T-helper 17 cell (primary cell): Measurements from ENCODE around the gene TRMT2A. TPM values are rescaled to one million over a fixed set of nuclear protein-coding genes. Genes with fewer than 3 reads are reported as not detected.

ENCODE experiments used
- ATAC-seq: fragments of 150-1000 bp; cut with Tn5 transposase; 2 replicates; pipeline ENCODE4 v1.10.0; 2021; ENCODE audit warnings: mild to moderate bottlenecking, moderate library complexity
- DNase-seq, 3 donors: peaks; one replicate each; pipeline versions ENCODE4 v3.0.0 to v3.0.0-alpha.2; 2020 to 2021
- H3K9me3 ChIP-seq: one replicate; pipeline ENCODE4 v1.7.0; 2013; ENCODE audit warnings: low read length, mild to moderate bottlenecking; ENCODE audit not compliant: control insufficient read depth, poor library complexity, severe bottlenecking
- H3K27ac Mint-ChIP-seq: one replicate; pipeline ENCODE4 v1.8.0; 2022; ENCODE audit warnings: mild to moderate bottlenecking, moderate library complexity, mixed read lengths
- H3K27me3 Mint-ChIP-seq: one replicate; pipeline ENCODE4 v1.8.0; 2022; ENCODE audit warnings: mixed read lengths
- H3K36me3 Mint-ChIP-seq: one replicate; pipeline ENCODE4 v1.8.0; 2022; ENCODE audit warnings: low read depth, mixed read lengths
- H3K4me1 Mint-ChIP-seq: one replicate; pipeline ENCODE4 v1.8.0; 2022; ENCODE audit warnings: mild to moderate bottlenecking, mixed read lengths
- H3K4me3 Mint-ChIP-seq: one replicate; pipeline ENCODE4 v1.8.0; 2022; ENCODE audit warnings: mild to moderate bottlenecking, moderate library complexity, mixed read lengths
- total RNA-seq, 4 donors: library from RNA in 2 of 4; stranded (reverse) in 2 of 4; gene quantifications; one replicate each; pipeline ENCODE4 v1.2.3 and lab custom pipeline; 2022 to 2026

The TRMT2A gene
- total RNA-seq, 2 donors from 2014 or later: 77.1 to 85.5 TPM

DNA sequence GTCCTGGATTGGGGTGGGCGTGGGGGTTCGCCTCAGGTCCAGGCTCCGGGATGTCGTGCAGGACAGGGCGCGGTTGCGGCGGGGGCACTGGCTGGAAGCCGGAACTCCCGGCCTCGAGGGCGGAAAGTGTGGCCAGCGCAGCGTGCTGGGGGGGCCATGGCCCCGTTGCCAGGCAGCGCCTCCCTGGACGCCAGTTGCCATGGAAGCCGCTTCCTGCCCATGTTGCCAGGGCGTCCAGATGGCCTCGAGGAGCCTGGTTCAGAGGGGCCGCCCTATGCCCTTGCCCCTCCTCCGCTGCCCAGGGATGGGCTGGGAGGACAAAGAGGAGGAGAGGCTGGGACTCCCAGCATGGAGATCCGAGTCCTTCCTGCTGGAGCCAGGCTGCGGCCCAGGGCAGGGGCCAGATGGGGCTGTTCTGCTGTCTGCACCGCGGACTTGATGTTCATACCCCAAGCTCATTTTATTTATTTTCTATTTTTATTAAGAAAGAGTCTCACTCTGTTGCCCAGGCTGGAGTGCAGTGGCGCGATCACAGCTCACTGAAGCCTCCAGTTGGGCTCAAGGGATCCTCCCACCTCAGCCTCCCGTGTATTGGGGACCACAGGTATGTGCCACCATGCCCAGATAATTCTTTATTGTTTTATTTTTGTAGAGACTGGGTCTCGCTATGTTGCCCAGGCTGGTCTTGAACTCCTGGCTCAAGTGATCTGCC lies 38.5 kb upstream of the TRMT2A start:
- H3K4me1 Mint-ChIP-seq: peaks cover 4% of the 10 kb centered on the region
- H3K27me3 Mint-ChIP-seq: no peaks in the 10 kb centered on the region
- H3K27ac Mint-ChIP-seq: no peak overlapping the region
- no peaks in the 10 kb centered on the region for H3K9me3 ChIP-seq
- ATAC-seq: no peak
- no peak overlapping the region for H3K4me3 Mint-ChIP-seq
- no peaks in the 10 kb centered on the region for H3K36me3 Mint-ChIP-seq
- no peak for DNase-seq

DNA sequence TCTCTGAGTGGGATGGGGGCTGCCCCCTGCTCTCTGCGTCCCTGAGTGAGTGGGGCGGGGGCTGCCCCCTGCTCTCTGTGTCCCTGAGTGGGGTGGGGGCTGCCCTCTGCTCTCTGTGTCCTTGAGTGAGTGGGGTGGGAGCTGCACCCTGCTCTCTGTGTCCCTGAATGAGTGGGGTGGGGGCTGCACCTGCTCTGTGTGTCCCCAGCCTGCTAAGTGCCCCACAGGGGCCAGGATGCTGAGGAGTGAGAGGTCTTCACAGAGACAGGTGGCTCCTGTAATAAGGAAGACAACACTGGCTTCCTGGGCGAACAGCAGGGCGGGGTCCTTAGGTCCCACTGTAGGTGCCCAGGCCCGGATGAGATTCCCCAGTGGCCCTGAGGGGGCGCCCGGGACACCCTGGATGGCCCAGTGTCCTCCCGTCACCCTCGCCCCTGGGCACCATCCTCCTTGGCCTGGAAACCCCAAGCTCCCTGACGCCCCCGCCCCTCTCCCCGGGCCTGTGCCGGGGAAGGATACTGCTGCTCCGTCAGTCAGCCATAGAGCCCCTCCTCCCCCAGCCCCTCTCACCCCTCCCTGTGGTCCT lies 37.7 kb upstream of the TRMT2A start:
- Mint-ChIP-seq H3K27ac (no peak overlapping the region), H3K27me3 (no peaks in the 10 kb centered on the region), H3K36me3 (no peaks in the 10 kb centered on the region), H3K4me1 (peaks cover 4% of the 10 kb centered on the region), H3K4me3 (peak overlapping the region; percentile 31)
- no peaks in the 10 kb centered on the region for H3K9me3 ChIP-seq
- DNase-seq (no peak), ATAC-seq (no peak)

DNA sequence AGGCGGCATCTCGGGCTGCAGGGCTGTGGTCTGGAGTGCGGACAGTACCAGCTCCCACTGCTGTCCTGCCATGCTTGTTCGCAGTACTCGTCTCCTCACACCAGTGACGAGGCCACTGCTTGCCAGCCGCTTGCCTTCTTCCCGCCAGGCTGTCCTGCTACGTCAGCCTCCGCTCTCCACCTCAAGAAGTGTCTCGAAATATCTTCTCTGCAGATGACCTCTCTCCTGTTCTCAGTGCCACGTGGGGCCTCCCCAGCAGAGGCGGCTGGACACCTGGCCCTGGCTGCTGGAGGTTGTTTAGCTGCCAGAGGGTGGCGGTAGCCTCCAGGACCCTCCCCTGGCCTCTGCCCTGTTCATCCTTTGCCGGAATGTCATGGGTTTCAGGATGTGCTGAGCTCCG lies 36.9 kb upstream of the TRMT2A start:
- H3K27ac Mint-ChIP-seq: peak overlapping the region; percentile 49
- no peak overlapping the region for H3K4me3 Mint-ChIP-seq
- ATAC-seq (no peak), DNase-seq (no peak)
- H3K36me3 Mint-ChIP-seq: no peaks in the 10 kb centered on the region
- H3K9me3 ChIP-seq: no peaks in the 10 kb centered on the region
- peaks cover 4% of the 10 kb centered on the region for H3K4me1 Mint-ChIP-seq
- no peaks in the 10 kb centered on the region for H3K27me3 Mint-ChIP-seq

DNA sequence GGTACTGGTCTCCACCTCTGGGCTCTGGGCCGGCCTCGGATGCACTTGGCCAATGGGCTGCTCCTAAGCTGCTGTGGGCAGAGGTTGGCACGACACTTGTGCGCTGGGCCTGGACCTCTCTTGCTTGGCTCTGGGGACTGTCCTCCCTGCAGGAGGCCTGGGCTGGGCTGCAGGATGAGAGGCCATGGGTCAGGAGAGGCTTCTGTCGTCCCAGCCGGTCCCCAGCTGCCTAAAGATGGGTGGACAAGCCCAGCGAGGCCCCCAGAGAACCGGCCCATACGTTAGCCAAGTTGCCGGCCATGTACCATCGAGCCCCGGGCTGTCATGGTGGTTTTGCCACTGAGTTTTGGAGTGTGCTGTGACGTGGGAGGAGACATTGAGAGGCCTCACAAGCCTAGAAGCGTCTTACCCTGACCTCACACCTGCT lies 35.5 kb upstream of the TRMT2A start:
- Mint-ChIP-seq H3K27me3 (no peaks in the 10 kb centered on the region), H3K4me3 (no peak overlapping the region), H3K27ac (no peak overlapping the region), H3K4me1 (peaks cover 4% of the 10 kb centered on the region), H3K36me3 (no peaks in the 10 kb centered on the region)
- no peak for DNase-seq
- H3K9me3 ChIP-seq: no peaks in the 10 kb centered on the region
- ATAC-seq: no peak

DNA sequence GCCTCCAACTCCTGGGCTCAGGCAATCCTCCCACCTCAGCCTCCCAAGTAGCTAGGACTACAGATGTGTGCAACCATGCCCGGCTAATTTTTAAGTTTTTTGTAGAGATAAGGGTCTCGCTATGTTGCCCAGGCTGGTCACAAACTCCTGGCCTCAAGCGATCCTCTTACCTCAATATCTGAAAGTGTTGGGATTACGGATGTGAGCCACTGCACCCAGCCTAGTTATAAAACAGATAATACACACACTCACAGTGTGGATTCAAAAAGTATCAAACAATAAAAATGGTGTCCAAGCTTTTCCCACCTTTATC lies 34.2 kb upstream of the TRMT2A start:
- H3K27ac Mint-ChIP-seq: no peak overlapping the region
- DNase-seq: no peak
- H3K4me1 Mint-ChIP-seq: no peaks in the 10 kb centered on the region
- no peaks in the 10 kb centered on the region for H3K27me3 Mint-ChIP-seq
- no peaks in the 10 kb centered on the region for H3K9me3 ChIP-seq
- ATAC-seq: no peak
- H3K36me3 Mint-ChIP-seq: no peaks in the 10 kb centered on the region
- H3K4me3 Mint-ChIP-seq: no peak overlapping the region

DNA sequence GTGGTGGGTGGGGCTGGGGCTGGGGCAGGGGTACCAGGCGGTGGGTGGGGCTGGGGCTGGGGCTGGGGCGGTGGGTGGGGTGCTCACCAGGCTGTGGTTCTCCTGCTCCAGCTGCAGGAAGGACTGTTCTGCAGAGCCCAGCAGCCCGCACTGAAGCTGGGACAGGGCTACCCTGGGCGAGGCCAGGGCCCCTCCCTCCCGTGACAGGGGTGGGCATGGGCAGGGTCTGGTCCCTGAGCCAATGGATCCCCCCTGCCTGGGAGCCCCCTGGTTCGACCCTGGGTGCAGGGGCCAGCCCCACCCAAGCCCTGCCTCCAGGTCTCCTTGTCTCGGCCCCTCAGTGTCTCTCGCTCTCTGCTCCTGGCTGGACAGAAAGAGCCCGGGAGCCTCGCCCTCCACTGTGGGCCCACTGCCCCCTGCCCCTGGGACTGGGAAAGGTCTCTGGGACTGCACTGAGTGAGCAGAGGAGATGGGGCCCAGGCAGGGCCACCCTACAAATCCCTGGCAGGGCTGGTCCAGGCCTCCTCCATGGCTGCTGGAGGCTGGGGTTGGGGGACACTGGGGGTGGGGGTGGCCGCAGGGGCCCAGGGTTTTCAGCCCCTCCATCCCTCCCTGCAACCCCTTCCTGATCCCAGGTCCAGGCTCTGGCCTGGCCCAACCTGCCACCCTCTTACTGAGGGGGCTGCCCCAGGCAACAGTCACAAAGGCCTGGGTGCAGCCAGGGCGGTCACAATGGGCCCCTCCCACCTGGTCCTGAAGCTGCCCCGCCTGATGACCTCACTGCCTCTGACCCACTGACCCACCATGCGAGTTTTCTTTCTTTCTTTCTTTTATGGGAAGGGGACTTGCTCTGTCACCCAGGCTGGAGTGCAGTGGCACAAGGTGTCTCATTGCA lies 33.6 kb upstream of the TRMT2A start, which contains the start of gene CCDC188:
Gene CCDC188 (minus strand): TSS at position 675 of the 895 bp plus-strand sequence. CDS start 69 bp downstream, at position 606.
- Mint-ChIP-seq H3K4me3 (no peak within 1 kb of the TSS), H3K27me3 (no peaks in the 10 kb centered on the region), H3K27ac (no peak within 1 kb of the TSS), H3K4me1 (no peaks in the 10 kb centered on the region), H3K36me3 (no peaks in the 10 kb centered on the region)
- DNase-seq: no peak
- H3K9me3 ChIP-seq: no peaks in the 10 kb centered on the region
- ATAC-seq: no peak

DNA sequence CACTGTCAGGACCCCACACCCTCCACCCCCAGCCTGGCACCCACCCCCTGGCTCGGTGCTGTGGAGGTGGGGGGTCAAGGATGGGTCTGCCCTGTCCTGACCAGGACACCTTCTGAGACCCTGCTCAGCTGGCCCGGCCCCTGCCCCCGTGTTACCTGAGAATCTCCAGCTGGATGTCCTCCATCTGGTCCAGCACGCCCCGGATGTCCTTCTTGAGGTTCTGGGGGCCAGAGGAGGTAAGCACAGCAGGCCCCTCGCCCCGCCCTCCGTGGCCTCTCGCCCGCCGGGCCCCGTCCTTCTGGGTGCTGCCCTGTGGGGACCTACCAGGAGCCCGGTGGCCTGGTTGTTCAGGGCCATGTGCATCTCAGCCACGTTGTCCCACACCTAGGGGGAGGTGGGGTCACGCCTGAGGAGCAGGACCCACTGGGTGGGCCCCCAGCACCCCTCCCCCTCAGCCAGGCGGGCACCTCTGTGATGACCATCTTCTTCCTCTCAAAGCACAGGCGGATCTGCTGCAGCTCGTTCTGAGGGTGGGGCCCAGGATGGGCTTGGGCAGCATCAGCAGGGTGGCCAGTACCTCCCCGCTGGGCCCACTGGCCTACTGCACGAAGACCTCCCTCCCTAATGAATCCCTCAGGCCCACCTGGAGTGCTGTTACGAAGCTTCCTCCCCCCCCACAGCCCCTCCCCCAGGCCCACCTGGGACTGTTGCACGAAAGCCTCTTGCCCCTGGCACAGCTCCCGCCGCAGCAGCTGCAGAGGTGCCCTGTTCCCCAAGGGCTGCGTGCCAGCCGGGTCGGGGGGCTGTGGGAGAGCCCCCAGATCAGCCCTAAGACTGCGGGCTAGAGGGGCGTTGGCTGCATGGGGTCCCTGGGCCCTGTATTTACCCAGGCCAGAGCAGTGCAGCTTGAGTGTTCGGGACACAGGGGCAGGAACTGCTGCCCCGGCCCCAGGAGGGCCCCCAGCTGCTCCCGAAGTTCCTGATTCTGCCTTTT lies 32.5 kb upstream of the TRMT2A start:
- no peaks in the 10 kb centered on the region for H3K36me3 Mint-ChIP-seq
- no peak for ATAC-seq
- H3K27ac Mint-ChIP-seq: no peak overlapping the region
- no peak overlapping the region for H3K4me3 Mint-ChIP-seq
- no peaks in the 10 kb centered on the region for H3K27me3 Mint-ChIP-seq
- H3K4me1 Mint-ChIP-seq: no peaks in the 10 kb centered on the region
- no peak for DNase-seq
- no peaks in the 10 kb centered on the region for H3K9me3 ChIP-seq

DNA sequence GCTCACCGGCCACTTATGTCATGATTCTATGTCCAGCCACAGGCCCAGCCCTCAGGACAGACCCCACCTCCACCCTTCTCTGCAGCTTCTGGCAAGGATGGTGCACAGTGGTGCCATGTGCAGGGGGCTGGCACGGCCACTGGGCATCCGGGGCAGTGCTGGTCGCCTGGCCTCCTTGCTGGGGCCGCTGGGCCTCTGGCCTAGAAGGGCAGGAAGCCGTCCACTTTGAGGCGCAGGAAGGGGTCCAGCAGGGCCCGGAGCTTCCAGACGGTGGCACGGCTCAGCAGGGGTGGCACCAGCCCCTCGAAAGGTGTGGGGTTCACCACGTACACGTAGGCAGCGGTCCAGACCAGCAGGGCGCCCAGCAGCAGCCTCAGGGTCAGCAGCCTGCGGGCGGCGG lies 31.4 kb upstream of the TRMT2A start:
- ATAC-seq (no peak), DNase-seq (no peak)
- Mint-ChIP-seq H3K27me3 (no peaks in the 10 kb centered on the region), H3K4me1 (no peaks in the 10 kb centered on the region), H3K4me3 (no peak overlapping the region), H3K27ac (no peak overlapping the region), H3K36me3 (no peaks in the 10 kb centered on the region)
- H3K9me3 ChIP-seq: no peaks in the 10 kb centered on the region

DNA sequence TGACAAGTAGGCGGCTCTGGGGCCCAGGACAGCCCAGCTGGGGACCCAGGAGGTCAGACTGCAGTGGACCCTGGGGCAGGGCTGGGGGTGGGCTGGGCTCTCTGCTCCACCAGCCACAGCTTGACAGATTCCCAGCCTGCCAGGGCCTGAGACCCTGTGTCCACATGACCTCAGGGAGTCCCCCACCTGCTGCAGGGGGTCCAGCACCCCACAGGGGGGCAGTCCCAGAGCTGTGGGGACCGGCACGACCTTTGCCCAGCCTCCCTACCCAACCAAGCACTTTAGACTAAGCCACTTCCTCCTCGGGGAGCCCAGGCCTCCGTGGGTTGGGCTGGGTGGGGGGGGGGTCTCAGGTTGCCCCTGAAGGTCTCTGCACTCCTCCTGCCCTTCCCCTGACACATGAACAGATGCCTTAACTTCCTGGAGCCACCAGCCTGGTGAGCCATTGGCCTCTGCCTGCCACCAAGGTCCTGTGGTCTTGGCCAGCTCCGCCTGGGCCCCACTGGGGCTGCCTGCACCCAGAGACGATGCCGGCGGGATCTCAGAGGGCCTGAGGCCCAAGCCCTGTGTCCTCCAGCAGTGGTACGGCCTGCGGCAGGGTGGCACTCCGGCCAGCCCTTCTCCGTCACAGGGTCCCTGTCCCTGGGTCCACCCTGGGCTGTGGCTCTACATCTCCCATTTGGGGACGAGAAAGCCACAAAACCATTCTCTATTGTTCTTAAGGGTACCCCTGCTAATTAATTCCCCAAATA lies 30.4 kb upstream of the TRMT2A start:
- DNase-seq: no peak
- Mint-ChIP-seq H3K36me3 (no peaks in the 10 kb centered on the region), H3K27ac (no peak overlapping the region), H3K4me3 (no peak overlapping the region), H3K4me1 (no peaks in the 10 kb centered on the region), H3K27me3 (no peaks in the 10 kb centered on the region)
- ATAC-seq: no peak
- H3K9me3 ChIP-seq: no peaks in the 10 kb centered on the region

DNA sequence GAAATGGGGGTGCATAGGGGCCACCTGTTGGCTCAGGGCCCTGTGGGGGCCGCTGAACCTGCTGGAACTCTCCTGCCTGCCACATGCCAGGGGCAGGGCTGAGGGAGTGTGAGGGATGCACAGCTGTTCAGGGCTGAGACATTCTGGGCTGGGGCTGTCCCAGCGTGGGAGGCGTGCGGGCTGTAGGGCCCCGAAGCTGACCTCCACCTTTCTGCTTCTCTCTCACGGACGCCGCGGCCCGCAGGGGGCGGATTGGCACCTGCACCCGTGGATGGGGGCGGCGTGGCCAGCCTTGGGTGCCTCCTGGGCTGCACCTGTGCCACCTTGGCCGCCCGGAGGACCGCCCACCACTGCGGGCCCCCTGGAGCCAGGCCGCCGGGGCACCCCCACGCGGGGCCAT lies 29.8 kb upstream of the TRMT2A start:
- no peak overlapping the region for H3K27ac Mint-ChIP-seq

DNA sequence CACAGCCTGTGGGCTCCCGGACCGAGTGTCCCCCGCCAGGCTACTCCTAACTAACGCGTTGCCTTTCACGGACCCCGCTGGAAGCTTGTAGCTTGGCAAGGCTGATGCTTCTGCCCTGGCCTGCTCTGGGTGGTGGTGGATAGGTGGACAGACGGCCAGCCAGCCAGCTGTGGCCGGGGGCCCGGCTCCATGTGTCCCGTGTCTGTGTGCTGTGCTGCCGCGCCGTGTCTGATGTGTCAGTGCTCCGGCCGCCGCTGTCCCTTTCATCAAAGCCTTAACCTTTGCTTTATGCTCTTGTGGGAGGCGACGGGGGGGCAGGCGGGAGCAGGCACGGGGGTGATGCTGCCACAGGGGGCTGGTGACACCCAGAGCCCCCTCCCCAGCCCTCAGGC lies 28.8 kb upstream of the TRMT2A start:
- Mint-ChIP-seq H3K4me3 (no peak overlapping the region), H3K36me3 (no peaks in the 10 kb centered on the region), H3K27me3 (no peaks in the 10 kb centered on the region), H3K27ac (no peak overlapping the region), H3K4me1 (no peaks in the 10 kb centered on the region)
- DNase-seq (no peak), ATAC-seq (no peak)
- H3K9me3 ChIP-seq: no peaks in the 10 kb centered on the region

More for the DNA sequence above, 29.8 kb upstream of the TRMT2A start:
- H3K4me1 Mint-ChIP-seq: no peaks in the 10 kb centered on the region
- no peak for DNase-seq
- no peaks in the 10 kb centered on the region for H3K9me3 ChIP-seq
- no peak overlapping the region for H3K4me3 Mint-ChIP-seq
- no peaks in the 10 kb centered on the region for H3K27me3 Mint-ChIP-seq
- H3K36me3 Mint-ChIP-seq: no peaks in the 10 kb centered on the region
- ATAC-seq: no peak

DNA sequence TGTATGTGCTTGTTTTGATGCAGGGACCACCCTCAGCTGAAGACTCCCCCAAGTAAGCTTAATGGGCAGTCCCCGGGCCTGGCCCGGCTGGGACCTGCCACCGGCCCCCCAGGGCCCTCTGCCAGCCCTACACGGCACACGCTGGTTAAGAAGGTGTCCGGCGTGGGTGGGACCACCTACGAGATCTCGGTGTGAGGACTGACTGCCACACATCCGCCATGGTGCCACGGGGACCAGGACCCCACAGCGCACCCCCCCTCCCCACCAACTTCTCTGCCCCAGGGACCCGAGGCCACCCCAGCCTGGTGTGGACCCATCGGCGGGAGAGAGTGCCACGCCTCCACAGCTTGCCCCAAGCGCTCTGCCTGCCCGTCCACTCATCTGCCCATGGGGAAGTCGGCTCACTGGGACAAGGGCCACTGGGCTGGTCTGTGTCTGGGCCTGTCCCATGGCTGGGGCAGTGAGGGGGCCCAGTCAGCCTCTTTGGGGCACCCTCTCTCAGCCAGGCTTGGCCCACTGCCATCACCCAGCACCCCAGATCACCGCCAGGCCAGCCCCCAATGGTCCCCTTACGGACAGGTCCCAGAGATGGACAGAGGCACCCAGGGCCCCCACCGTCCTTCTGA lies 28.3 kb upstream of the TRMT2A start:
- no peaks in the 10 kb centered on the region for H3K9me3 ChIP-seq
- H3K27me3 Mint-ChIP-seq: no peaks in the 10 kb centered on the region
- no peak for DNase-seq
- H3K36me3 Mint-ChIP-seq: no peaks in the 10 kb centered on the region
- H3K27ac Mint-ChIP-seq: no peak overlapping the region
- ATAC-seq: no peak
- no peaks in the 10 kb centered on the region for H3K4me1 Mint-ChIP-seq
- H3K4me3 Mint-ChIP-seq: no peak overlapping the region
